IPS DF 4.7 (cell line): ENCODE measurements around the gene CACNA1B.

Experiments used
- DNase-seq: peaks from one replicate; pipeline ENCODE4 v3.0.0-alpha.2; 2013; ENCODE audit warnings: low spot score; ENCODE audit errors: extremely low read depth

CACNA1B gene

GRCh38 chr9:138050472-138051330 is 173.1 kb downstream of the CACNA1B start:
- DNase-seq: no peak

GRCh38 chr9:138051586-138052321 is 174.2 kb downstream of the CACNA1B start:
- DNase-seq: no peak

- no peak for DNase-seq
Observed at GRCh38 chr9:138052322-138052615, 174.7 kb downstream of the CACNA1B start.

GRCh38 chr9:138052635-138053320 is 175.2 kb downstream of the CACNA1B start:
- no peak for DNase-seq

DNA sequence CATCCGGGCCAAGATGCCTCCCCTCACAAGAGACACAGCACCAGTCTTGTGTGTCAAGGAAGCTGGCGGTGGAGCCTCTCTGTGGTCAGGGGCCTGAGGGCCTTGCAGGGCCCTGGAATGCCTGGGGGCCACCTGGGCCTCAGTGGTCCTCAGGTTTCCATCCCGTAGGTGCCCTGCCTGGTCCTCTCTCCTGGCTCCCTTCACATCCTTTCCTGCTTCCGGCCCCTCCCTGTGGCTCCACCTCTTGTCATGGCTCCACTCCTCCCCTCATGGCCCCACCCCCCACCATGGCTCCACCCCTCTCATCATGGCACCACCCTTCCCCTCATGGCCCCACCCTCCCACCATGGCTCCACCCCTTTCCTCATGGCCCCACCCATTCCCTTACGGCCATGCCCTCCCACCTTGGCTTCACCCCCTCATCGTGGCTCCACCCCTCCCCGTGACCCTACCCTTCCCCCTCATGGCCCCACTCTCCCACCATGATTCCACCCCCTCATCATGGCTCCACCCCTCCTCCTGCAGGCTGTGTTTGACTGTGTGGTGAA is 175.8 kb downstream of the CACNA1B start:
- no peak for DNase-seq

DNA sequence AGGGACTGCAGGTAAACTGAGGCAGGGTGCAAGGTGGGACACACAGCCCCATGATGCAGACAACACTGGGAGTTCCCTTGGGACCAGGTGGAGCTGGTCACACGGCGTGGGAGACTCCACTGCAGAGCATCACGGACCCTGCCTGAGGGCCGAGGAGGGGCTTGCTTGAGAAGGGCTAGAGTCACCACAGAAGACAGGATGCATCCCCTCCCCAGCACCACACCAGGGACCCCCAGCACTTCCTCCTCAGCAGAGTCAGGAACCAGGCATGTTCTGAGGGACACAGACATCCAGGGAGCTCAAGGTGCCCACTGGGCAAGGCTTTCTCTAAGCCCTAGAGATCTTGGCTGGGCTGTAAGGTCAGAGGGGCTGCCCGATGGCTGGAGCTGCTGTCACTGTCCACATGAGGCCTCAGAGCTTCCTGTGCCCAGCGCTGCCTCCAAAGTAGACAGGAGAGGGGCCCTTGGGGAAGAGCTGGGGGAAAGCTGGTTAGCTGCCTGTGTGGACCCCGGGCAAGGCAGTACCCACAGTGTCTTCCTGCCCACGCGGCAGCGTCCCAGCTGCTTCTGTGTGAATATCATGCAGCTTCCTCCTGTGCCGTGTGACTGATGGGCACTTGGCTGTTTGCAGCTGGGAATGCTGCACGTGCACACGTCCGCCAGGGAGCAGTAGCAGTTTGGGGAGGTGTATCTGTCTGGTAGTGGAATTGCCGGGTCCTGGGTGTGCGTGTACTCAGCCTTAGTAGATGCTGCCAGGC is 176.6 kb downstream of the CACNA1B start:
- no peak for DNase-seq

- no peak for DNase-seq
Observed at GRCh38 chr9:138057726-138058125, 180.1 kb downstream of the CACNA1B start.

DNA sequence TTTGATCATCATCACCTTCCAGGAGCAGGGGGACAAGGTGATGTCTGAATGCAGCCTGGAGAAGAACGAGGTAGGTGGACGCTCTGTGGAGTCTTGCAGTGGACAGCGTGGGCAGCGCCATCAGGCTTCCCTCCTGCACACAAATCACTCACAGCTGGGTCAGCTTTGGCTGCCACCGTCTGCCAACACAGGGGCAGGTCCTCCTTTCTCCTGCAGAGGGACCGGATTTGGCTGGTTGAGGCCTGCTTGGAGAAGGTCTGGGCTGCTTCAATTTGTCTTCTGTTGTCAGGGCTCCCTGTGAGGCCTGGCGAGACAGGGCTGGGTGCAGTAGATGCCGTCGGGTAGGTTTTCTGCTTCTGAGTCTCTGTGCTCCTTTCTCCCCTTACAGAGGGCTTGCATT is 180.6 kb downstream of the CACNA1B start:
- no peak for DNase-seq

DNA sequence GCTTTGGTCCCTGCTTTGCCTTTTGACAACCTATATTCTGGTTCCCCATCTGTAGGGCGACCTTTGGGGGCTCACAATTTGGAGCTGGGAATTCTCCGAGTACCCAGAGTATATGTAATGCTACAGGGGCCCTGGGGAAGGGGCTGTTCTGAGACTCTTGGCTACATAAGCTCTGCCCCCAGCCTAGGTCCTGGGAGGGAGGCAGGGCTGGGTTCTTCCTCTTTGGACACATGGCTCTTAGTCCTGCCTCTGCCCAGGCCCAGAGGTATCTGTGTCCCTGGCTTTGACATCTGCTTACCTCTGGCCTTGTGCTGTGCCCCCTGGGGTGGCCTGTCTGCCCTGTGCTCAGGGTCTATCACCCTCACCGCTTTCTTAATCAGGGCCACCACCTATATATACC is 181.6 kb downstream of the CACNA1B start:
- DNase-seq: no peak

DNA sequence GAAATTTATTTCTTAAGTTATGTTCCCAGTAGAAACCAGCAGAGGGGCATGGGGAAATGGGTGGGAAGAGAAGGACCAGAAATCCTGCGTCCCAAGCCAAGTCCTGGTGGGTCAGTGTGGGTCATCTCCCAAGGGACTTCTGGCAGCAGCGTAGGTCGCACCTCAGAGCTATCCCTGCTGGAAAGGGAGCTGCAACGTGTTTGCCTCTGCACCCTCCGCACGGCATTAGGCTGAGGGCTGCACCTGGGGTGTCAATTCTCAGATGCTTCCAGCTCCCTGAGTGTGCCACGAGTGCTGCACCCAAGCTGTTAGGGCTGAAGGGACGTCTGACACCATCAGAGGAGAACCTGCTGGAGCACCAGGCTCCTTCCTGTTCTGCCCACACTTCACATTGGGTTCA is 182.8 kb downstream of the CACNA1B start:
- no peak for DNase-seq

GRCh38 chr9:138060881-138061280 is 183.3 kb downstream of the CACNA1B start:
- DNase-seq: no peak

DNA sequence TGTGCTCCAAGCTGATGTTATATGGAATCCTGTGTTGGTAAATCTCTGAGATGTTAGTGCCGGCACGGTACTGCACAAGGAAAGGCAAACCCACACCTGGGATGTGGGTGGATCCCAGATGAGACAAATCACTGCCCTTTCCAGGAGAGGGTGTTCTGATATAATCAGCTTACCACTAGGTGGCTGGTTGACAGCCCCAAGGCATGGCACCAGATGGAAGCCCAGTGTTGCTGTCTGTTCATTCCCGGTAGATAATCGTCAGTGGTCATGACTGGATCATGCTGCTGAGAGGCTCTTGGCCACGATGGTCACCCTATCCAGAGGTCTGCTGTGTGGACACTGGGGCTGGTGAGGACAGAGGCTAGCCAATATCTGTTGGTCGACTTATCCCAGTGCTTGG is 184.0 kb downstream of the CACNA1B start:
- no peak for DNase-seq

GRCh38 chr9:138062196-138062595 is 184.6 kb downstream of the CACNA1B start:
- no peak for DNase-seq

GRCh38 chr9:138063033-138063432 is 185.5 kb downstream of the CACNA1B start:
- no peak for DNase-seq

- DNase-seq: no peak
Observed at GRCh38 chr9:138063785-138064184, 186.2 kb downstream of the CACNA1B start.

DNA sequence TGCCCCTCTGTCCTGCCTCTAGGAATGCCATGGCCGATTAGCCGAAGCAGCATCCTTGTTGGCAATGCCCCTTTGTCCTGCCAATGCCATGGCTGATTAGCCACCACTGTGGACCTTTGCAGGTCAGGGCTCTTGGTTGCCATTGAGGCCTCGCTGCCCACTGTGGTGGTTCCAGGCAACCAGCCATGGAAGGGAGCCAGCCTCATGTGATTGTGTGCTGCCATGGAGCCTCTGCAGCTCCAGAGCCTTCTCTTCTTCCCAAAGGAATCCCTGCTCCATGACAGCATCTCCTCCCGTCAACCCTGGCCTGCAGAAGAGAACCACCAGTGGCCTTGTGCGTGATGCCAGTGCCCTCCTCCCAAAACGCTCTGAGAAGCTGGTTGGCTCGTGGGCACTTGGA is 187.0 kb downstream of the CACNA1B start:
- DNase-seq: no peak

DNA sequence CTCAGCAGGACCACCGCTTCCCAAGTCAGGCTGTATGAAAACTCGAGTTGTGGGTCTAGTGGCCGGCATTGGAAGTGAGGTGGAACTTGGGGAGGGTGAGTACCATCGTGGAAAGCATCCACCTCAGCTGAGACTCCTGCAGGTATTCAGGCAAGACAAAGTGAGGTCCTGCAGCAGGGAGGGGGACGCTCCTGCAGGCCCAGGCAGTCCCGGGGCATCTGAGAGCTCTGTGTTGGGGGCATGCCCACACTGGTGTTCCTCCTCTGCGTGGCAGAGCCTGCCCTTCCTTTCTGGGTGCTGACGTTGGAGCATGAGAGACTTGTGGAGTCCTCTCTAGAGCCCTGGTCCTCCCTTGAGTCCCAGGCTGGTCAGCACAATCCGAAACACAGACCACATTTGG is 187.7 kb downstream of the CACNA1B start:
- no peak for DNase-seq

- DNase-seq: no peak
Observed at GRCh38 chr9:138066049-138066448, 188.5 kb downstream of the CACNA1B start.

GRCh38 chr9:138067613-138068367 is 190.2 kb downstream of the CACNA1B start:
- DNase-seq: no peak

- DNase-seq: no peak
Observed at GRCh38 chr9:138068601-138069035, 191.0 kb downstream of the CACNA1B start.
